GM12878 (cell line): ENCODE measurements around the gene TRIM46.
"Not testable (repeated sequence)": the region's sequence is repeated elsewhere in the genome, so short reads cannot be mapped to it uniquely, and the experiment has no call there.

Source experiments
- BCL11A ChIP-seq: IDR thresholded peaks from 2 replicates; pipeline ENCODE4 v1.6.1; 2011; ENCODE audit warnings: low read depth, low read length
- CTCF ChIP-seq, 3 experiments: IDR thresholded peaks in 2 of 3; conservative IDR thresholded peaks in 1 of 3; 2 replicates each; pipeline ENCODE4 v1.5.1; 2011; ENCODE audit warnings: low read depth in 3 of 3, low read length in 3 of 3, mild to moderate bottlenecking in 3 of 3, control low read depth in 2 of 3, moderate library complexity in 2 of 3, inconsistent platforms in 1 of 3, mixed read lengths in 1 of 3; ENCODE audit not compliant: control insufficient read depth in 2 of 3, insufficient read depth in 1 of 3; ENCODE audit errors: extremely low read depth in 1 of 3
- NBN ChIP-seq: fragments of 450-650 bp; IDR thresholded peaks from 2 replicates; pipeline ENCODE4 v1.6.1; 2016
- PKNOX1 ChIP-seq: fragments of 450-650 bp; IDR thresholded peaks from 2 replicates; pipeline ENCODE4 v1.6.1; 2016; ENCODE audit warnings: mild to moderate bottlenecking
- SUZ12 ChIP-seq: fragments of 200-600 bp; sonication (generic); IDR thresholded peaks from one replicate; pipeline ENCODE4 v1.6.1; 2018; ENCODE audit warnings: antibody characterized with exemption, mild to moderate bottlenecking; ENCODE audit not compliant: unreplicated experiment
- YY1 ChIP-seq: IDR thresholded peaks from 2 replicates; pipeline ENCODE4 v1.6.1; 2011; ENCODE audit warnings: low read depth, mild to moderate bottlenecking, low read length
- ZNF217 ChIP-seq: fragments of 450-650 bp; IDR thresholded peaks from 2 replicates; pipeline ENCODE4 v1.6.1; 2017; ENCODE audit warnings: antibody characterized with exemption, mild to moderate bottlenecking

GRCh38 chr1:155164625-155165024, 9.0 kb upstream of the TRIM46 start:
- not testable (repeated sequence) for TF ChIP-seq ZNF217; CTCF (IDR thresholded peaks at IDR 0.05 in 2 of 3, conservative IDR thresholded peaks at IDR 0.05 in 1 of 3; ENCODE audit: control insufficient read depth in 2 of 3, extremely low read depth in 1 of 3, insufficient read depth in 1 of 3, low read depth in 3 of 3, low read length in 3 of 3); BCL11A; SUZ12; NBN; PKNOX1; YY1
